Thyroid gland (tissue), 4 donors: ENCODE measurements around the gene PLB1. TPM values are rescaled to one million over a fixed set of nuclear protein-coding genes. Genes with fewer than 3 reads are reported as not detected.

Experiments
- DNase-seq, 2 donors: peaks; one replicate each; pipeline ENCODE4 v3.0.0-alpha.2; 2019
- H3K27ac ChIP-seq, 3 donors: fragments of 200-600 bp; sonication (generic); 1 replicate in 2 of 3; 2 replicates in 1 of 3; pipeline ENCODE4 v1.5.1; 2016 to 2019; ENCODE audit warnings: mild to moderate bottlenecking in 1 of 3, moderate library complexity in 1 of 3
- H3K27me3 ChIP-seq: fragments of 200-600 bp; sonication (generic); one replicate; pipeline ENCODE4 v1.5.1; 2019
- H3K36me3 ChIP-seq, 2 donors: fragments of 200-600 bp; sonication (generic); one replicate each; pipeline ENCODE4 v1.5.1; 2016 to 2019
- H3K4me1 ChIP-seq, 2 donors: fragments of 200-600 bp; sonication (generic); one replicate each; pipeline ENCODE4 v1.5.1; 2017 to 2019
- H3K4me3 ChIP-seq, 3 donors: fragments of 200-600 bp; sonication (generic); replicated peaks in 1 of 3; 1 replicate in 2 of 3; 2 replicates in 1 of 3; pipeline ENCODE4 v1.5.1; 2016; ENCODE audit warnings: mild to moderate bottlenecking in 1 of 3
- H3K9me3 ChIP-seq: fragments of 200-600 bp; sonication (generic); one replicate; pipeline ENCODE4 v1.5.1; 2017
- POLR2A ChIP-seq, 2 donors: fragments of 450-650 bp; IDR thresholded peaks; one replicate each; pipeline ENCODE4 v1.6.1; 2017; ENCODE audit warnings: antibody characterized with exemption in 2 of 2, mild to moderate bottlenecking in 2 of 2, moderate library complexity in 1 of 2
- WGBS, 2 donors: methylation state at CpG; one replicate each; pipeline ENCODE4 v1.1.5; 2017; 5-methylcytosine and 5-hydroxymethylcytosine counted together
- intact Hi-C: fragments of 100-400 bp; cut with DNase I; formaldehyde crosslinking; loops from one replicate; pipeline ENCODE4 v1.15.1; 2023
- total RNA-seq, 4 donors: library from RNA; depleted of rRNA; stranded (reverse); fragments of >200 nt; gene quantifications; one replicate each; pipeline ENCODE4 v1.2.3, GENCODE V29; 2016
- TF ChIP-seq, protein P1 (sequence below), 6 experiments: fragments of 200-600 bp in 3 of 6; fragments of 450-650 bp in 3 of 6; sonication (generic) in 3 of 6; IDR thresholded peaks; one replicate each; pipeline ENCODE4 v1.5.1; 2016 to 2019; ENCODE audit warnings: antibody characterized with exemption in 6 of 6, mild to moderate bottlenecking in 2 of 6, inconsistent platforms in 1 of 6, moderate library complexity in 1 of 6

Gene PLB1
- total RNA-seq, 4 donors from 2014 or later = 1.2 to 3.3 (median 1.8) TPM

DNA sequence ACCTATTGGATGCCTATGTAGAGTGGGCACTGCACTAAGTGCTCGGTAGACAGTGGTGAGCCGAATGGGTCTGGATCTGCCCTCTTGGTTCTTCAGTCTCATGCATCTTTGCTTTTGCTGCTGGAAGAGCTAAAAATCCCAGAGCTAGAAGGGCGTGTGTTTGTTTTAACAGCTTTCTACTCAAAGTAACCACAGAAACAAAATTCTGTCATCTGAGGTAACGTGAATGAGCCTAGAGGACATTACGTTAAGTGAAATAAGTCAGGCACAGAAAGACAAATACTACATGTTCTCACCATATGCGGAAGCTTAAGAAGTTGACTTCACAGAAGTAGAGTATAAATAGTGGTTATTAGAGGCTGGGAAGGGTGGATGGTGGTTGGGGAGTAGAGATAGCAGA lies 119.8 kb downstream of the PLB1 start:
- intact Hi-C loops = no loop called here
- H3K9me3 ChIP-seq = no peaks in the 10 kb centered on the region
- H3K36me3 ChIP-seq = no peaks in the 10 kb centered on the region
- H3K4me3 ChIP-seq = no peak overlapping the region
- no peak for TF ChIP-seq POLR2A (IDR thresholded peaks at IDR 0.05)
- TF ChIP-seq, protein P1, sequence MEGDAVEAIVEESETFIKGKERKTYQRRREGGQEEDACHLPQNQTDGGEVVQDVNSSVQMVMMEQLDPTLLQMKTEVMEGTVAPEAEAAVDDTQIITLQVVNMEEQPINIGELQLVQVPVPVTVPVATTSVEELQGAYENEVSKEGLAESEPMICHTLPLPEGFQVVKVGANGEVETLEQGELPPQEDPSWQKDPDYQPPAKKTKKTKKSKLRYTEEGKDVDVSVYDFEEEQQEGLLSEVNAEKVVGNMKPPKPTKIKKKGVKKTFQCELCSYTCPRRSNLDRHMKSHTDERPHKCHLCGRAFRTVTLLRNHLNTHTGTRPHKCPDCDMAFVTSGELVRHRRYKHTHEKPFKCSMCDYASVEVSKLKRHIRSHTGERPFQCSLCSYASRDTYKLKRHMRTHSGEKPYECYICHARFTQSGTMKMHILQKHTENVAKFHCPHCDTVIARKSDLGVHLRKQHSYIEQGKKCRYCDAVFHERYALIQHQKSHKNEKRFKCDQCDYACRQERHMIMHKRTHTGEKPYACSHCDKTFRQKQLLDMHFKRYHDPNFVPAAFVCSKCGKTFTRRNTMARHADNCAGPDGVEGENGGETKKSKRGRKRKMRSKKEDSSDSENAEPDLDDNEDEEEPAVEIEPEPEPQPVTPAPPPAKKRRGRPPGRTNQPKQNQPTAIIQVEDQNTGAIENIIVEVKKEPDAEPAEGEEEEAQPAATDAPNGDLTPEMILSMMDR (IDR thresholded peaks at IDR 0.05) = no peak
- DNase-seq = no peak
- no peaks in the 10 kb centered on the region for H3K27me3 ChIP-seq
- 78 to 81% methylated on average over 6 of the region's 6 CpGs for WGBS, 2 donors
- H3K4me1 ChIP-seq = peaks cover 2 to 22% of the 10 kb centered on the region in 2 donors
- H3K27ac ChIP-seq = no peak overlapping the region

DNA sequence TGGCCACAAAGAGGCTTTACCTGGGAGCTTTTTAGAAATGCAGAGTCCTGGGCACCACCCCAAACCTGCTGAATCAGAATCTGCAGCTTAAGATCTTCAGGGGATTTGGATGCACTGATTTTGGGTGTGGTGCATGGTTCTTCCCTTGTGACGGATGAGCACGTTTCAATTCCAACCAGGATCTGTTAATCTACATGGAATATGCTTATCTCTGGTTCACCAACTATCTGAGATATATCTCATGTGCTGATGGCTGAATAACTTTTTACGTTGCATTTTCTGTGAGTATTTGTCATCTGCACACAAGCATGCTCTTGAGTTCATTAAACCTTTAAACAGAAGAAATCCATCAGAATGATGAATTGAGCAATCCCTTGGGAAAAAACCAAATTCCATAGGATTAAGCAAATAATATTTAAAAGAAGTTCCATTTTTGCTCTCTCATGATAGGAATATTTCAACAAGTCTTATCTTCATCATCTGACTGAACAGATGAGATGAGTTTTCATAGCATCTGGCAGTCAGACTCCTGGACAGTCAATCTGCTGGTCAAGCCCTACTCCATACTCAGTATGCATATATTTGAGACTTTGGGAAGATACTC lies 120.6 kb downstream of the PLB1 start:
- Histone ChIP-seq H3K4me1 (peaks cover 7 to 21% of the 10 kb centered on the region in 2 donors), H3K27ac (no peak overlapping the region), H3K4me3 (no peak overlapping the region), H3K36me3 (no peaks in the 10 kb centered on the region), H3K9me3 (no peaks in the 10 kb centered on the region), H3K27me3 (no peaks in the 10 kb centered on the region)
- DNase-seq = no peak
- intact Hi-C loops = no loop called here
- 80 to 86% methylated on average over 3 of the region's 3 CpGs for WGBS, 2 donors
- no peak for TF ChIP-seq POLR2A (IDR thresholded peaks at IDR 0.05)
- TF ChIP-seq, protein P1 (IDR thresholded peaks at IDR 0.05) = no peak

DNA sequence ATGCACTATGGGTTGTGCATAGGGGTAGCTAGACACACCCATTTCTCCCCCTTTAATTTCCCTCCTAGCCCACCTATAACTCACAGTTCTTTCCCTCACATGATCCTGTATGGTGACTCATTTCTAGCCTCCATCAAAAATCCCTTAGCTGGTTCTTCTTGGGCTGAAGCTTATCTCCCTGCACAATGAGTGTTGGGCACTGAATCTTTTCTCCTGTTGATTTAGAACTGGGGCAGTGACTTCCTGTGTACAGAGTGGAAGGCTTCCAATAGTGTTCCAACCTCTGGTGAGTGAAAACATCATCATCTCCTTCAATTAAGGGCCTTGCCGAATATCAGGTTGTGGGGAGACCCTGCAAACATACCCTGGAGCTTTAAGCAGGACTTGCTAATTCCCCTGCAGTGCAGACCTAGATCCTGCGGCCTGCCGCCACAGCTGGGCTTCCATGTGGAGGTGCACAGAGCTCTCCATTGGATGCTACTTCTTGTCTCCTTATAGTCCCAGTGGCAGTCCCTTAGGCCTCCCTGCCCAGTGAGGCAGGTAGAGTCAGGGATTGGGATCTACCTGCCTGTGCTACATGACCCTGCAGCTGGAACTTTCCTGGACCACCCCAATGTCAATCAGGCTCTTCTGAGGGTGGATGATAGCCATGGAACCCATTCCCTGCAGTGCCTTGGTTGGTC lies 121.8 kb downstream of the PLB1 start:
- 73 to 93% methylated on average over 3 of the region's 3 CpGs for WGBS, 2 donors
- no peaks in the 10 kb centered on the region for H3K36me3 ChIP-seq
- H3K27me3 ChIP-seq = no peaks in the 10 kb centered on the region
- no peak overlapping the region for H3K4me3 ChIP-seq
- TF ChIP-seq, protein P1 (IDR thresholded peaks at IDR 0.05) = no peak
- TF ChIP-seq POLR2A (IDR thresholded peaks at IDR 0.05) = no peak
- H3K4me1 ChIP-seq = peaks cover 7 to 19% of the 10 kb centered on the region in 2 donors
- H3K9me3 ChIP-seq = no peaks in the 10 kb centered on the region
- intact Hi-C loops = no loop called here
- H3K27ac ChIP-seq = no peak overlapping the region
- DNase-seq = no peak

DNA sequence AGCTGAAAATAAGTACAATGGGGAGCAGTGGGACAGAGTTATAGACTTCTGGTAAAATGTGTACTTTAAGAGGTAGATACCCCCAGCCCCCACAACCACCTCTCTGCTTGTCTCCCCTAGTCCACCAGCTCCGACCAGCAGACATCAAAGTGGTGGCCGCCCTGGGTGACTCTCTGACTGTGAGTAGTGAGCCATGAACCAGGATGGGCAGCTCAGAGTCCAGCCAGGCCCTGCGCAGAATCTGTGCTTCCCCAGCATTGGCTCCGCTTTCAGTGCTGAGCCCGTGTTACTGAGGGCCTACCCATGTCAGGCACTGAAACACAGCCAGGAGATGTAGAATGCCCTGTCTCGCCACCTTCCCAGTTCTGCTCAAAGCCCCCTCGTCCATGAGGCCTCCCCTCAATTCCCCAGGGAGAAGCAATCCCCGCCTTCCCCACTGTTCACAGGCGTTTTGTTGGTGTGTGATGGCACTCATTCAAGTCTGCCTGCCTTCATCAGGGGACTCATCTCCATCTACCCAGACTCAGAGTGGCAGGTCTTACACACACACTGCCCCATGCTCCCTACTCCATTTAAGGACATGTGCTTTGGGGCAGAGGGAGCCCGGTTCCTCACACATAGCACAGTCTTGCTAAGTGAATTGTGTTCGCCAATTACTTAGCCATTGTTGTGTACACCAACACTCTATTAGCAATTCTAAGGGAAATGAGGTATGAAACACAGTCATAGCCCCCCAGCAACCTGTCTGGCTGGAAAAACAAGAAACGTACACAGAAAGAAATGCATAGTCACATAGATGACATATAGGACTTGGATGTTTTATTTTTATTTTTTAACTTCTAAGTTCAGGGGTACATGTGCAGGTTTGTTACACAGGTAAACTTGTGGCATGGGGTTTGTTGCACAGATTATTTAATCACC lies 122.6 kb downstream of the PLB1 start:
- intact Hi-C loops = no loop called here
- Histone ChIP-seq H3K27ac (no peak overlapping the region), H3K36me3 (no peaks in the 10 kb centered on the region), H3K4me3 (no peak overlapping the region), H3K27me3 (no peaks in the 10 kb centered on the region), H3K9me3 (no peaks in the 10 kb centered on the region), H3K4me1 (peaks cover 7 to 17% of the 10 kb centered on the region in 2 donors)
- WGBS, 2 donors = 90 to 97% methylated on average over 10 to 12 of the region's 12 CpGs
- no peak for TF ChIP-seq POLR2A (IDR thresholded peaks at IDR 0.05)
- TF ChIP-seq, protein P1 (IDR thresholded peaks at IDR 0.05) = no peak
- DNase-seq = no peak
